Transverse colon (tissue), 4 donors: ENCODE measurements around the gene GRIK4.

Source experiments
- CTCF ChIP-seq, 5 experiments: fragments of 200-600 bp in 3 of 5; fragments of 450-650 bp in 2 of 5; sonication (generic) in 3 of 5; IDR thresholded peaks; 1 replicate in 2 of 5; 2 replicates in 3 of 5; pipeline ENCODE4 v1.5.1; 2016 to 2017; ENCODE audit warnings: antibody characterized with exemption in 5 of 5, inconsistent platforms in 3 of 5, mild to moderate bottlenecking in 2 of 5, moderate library complexity in 1 of 5
- POLR2A ChIP-seq: fragments of 450-650 bp; IDR thresholded peaks from one replicate; pipeline ENCODE4 v1.6.1; 2016; ENCODE audit warnings: antibody characterized with exemption, mild to moderate bottlenecking, moderate library complexity
- POLR2AphosphoS5 ChIP-seq, 3 donors: sonication (generic); formaldehyde crosslinking; IDR thresholded peaks; one replicate each; pipeline ENCODE4 v1.6.1; 2016; ENCODE audit warnings: antibody characterized with exemption in 3 of 3

- no peak for TF ChIP-seq POLR2A
- TF ChIP-seq CTCF (IDR thresholded peaks at IDR 0.05) = no peak
- TF ChIP-seq POLR2AphosphoS5 (IDR thresholded peaks at IDR 0.05) = no peak
Observed at GRCh38 chr11:120775986-120776951, 264.7 kb downstream of the GRIK4 start.
